ENCODE data around the gene DAAM1.

DAAM1 gene

DNA sequence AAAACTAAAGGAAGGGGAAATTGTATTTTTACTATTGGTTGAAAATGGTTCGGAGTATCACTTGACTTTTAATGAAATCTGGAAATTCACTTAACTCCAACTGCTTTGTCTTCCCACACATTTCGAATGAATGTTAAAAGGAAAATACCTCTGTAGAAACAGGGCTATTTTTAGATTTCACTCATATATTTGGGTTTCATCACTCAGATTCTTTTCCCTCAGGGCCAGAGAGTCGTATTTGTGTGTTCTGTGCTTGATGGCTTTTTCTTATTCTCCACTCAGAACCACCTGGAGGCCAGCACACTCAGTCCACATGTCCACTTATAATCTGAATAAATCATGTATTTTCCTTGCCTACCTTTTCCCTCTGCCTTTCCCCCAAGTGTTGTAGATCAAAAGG lies 40.0 kb downstream of the DAAM1 start:
- no peak for DNase-seq

- no peak for DNase-seq
Measured at GRCh38 chr14:59229653-59230406, 41.4 kb downstream of the DAAM1 start.

DNA sequence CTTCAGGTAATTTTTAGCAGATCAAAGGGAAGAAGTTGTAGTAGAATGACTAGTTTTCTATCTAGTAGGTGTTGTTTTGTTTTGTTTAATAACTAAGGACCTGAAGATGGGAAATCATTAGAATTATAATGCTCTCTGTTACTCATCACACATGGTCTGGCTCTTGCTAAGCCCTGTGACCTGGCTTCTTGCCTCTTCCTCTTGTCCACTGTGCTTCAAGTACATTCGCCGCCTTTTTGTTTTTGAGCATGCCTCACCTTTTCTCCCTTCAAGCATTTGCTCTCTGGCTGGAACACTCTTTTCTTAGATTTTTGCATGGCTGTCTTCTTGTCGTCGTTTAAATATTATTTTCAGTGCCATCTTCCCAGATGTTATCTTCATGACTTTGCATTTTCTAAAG lies 47.7 kb downstream of the DAAM1 start:
- no peak for DNase-seq

DNA sequence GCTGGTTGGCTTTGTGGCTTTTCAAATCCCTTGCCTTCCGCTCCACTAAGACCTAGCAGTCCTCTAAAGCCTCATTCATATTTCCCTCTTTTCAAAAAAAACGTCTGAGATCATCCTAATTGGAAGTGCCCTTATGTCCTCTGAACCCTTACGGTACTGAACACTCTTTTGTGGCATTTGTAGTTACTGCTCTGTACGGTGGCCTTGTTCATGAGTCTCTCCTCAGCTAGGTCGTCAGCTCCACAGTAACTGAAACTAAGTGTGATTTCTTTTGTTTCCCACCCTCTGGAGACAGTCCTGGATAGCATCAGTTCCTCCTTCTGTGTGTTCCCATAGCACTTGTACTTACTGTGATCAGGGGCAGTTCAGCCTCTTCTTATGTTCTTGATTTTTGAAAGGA lies 49.7 kb downstream of the DAAM1 start:
- DNase-seq, result no peak

- no peak for DNase-seq
Measured at GRCh38 chr14:59239022-59239421, 50.6 kb downstream of the DAAM1 start.

- no peak for DNase-seq
Measured at GRCh38 chr14:59240356-59240755, 51.9 kb downstream of the DAAM1 start.

GRCh38 chr14:59241121-59241520 lies 52.7 kb downstream of the DAAM1 start:
- no peak for DNase-seq

GRCh38 chr14:59243174-59243573 lies 54.7 kb downstream of the DAAM1 start:
- DNase-seq, result no peak

GRCh38 chr14:59244581-59244980 lies 56.1 kb downstream of the DAAM1 start:
- no peak for DNase-seq

DNA sequence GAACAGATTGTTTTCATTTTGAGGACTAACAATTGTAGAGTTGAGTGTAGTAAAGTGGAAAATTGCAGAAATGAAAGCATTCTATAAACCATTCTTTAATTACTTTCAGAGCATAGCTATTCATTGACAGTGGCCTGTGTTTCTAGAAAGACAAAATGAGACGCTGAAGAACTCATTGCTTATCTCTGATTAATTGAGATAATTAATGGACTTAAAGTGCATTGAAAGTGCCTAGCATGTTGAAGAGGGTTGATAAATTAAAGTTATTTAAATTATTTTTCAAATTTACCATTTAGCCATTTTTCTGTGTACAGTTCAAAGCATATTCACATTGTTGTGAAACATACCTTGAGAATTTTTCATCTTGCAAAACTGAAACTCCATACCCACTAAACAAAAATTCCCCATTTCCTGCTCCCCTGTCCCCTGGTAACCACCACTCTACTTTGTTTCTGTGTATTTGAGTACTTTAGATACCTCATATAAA lies 57.4 kb downstream of the DAAM1 start:
- DNase-seq, result no peak

DNA sequence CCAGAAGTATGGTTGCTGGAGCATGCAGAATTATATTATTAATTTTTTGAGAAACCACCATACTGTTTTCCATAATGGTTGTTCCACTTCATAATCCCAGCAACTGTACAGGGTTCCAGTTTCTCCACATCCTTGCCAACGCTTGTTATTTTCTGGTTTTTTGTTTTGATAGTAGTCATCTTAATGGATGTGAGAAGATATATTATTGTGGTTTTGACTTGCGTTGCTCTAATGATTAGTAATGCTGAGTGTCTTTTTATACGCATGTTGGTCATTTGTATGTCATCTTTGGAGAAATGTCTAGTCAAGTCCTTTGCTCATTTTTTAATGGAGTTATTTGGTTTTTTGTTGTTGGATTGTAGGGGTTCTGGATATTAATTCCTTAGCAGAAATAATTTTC lies 58.1 kb downstream of the DAAM1 start:
- no peak for DNase-seq

DNA sequence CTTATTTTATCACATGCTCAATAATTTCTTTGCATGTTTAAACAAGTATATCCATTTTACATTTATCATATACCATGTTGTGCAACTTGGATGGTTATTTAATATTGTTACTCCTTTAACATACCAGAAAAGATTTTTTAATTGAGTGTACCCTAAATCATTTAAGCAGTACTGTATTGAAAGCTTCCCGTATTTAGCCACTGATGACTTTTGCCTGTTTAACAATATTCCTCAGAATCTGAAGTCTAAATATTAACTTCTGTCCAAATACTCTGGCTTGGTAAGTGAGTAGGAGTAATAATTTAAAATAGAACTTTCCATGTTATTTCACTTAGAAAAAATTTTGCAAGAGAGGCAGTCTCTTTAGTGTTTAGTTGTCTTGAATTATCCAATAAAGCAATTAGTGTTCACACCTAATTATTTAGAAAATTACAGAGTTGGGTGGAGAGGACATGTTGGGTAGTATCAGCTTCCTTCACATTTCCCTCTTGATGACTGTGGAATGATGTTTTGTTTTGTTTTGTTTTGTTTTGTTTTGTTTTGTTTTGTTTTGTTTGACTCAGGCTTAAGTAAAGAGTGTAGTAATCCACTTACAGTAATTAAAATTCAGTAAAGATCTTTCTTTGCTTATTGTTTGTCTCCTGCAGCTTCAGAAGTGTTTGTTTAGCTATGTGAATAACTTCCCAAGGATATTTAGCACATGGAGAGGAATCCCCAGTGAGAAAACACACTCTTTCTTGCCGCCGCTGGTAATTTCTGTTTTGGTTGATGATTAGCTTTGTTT lies 59.5 kb downstream of the DAAM1 start:
- no peak for DNase-seq

DNA sequence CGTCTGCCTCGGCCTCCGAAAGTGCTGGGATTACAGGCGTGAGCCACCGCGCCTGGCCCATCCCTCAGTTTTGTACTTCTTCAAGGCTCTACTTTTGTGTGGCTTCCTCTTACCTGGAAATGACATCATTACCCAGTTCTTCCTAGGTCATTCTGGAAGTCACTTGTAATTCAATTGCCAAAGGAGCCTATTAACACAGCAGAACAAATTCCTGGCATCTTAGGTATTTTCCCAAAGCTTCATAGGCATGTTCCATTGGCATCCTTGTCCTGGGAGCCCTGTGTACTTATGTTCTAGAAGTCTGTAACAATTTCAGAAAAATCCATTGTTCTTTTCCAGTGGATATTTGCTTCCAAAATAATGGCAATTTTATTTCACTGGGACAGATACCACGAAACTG lies 60.6 kb downstream of the DAAM1 start:
- no peak for DNase-seq

DNA sequence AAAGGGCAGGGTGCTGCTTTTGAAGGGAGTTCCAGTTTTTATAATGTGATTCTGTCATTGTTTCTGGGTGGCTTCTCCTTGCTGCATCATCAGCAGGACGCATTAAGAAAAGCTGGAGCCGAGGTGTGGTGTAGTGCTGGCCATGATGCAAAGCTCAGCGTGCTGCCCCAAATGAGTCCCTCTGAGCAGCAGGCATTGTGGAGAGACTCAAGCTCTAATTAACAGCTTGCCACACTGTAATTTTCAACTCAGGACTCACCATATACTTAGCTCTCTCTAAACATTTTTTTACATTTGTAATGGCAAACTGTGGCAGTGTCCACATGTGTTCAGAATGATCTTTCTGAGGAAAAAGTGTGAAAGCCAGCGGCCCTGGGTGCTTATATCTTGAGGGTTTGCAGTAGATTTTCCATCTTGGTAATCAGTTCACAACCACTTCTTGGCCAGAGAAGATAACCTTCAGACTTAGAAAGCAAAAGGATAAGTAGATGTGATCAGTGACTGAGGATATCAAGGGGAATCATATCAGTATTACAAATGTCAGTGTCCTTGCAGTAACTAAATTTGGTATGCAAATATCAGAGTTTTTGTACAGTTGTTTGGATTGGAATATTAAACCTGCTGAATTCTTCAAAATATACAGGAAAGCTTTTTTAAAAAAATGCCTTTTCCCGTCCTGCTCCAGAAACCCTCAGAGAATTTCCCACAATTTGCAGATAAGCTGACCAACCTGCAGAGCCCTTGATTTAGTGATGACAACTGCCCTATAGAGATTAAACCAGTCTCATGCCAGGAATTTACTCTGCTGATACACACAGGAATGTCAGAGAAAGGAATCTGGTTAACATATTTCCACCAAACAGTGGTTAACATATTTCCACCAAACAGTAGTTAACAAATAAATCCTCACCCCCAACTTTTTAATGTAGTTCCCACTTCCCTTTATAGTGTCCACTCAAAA lies 63.6 kb downstream of the DAAM1 start:
- DNase-seq, result no peak

DNA sequence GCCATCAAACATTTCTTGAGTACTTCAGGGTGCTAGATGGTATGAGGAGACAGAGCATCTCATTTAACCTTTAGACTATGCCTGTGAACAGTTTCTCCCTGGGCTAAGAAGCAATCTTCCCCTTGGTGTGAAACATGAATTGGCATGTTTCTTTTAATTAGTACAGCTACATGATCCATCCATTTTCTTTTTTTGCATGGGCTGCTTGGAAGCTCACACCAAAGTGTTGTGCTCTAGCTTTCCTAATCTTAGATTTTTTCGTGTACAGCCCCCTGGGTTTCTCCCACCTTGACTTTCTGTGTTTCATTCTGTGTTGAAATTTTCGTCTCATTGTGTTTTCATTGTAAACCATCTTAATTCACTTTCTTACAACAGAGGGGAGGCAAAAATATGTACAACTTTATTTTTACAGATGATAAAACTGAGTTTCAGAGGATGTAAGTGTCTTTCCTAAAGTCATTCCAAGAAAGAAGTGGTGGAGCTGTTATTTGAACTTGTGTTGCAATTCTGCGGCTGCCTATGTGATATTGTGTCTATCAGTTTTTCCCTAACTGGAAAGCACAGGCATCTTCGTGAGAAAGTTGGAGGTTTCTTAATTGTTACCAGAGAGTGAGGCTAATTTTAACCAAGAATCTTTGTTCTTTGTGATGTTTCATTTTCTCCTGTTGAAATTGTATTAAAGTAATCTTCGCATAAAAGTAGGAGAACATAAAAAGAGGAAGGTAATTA lies 64.5 kb downstream of the DAAM1 start:
- DNase-seq, result no peak

DNA sequence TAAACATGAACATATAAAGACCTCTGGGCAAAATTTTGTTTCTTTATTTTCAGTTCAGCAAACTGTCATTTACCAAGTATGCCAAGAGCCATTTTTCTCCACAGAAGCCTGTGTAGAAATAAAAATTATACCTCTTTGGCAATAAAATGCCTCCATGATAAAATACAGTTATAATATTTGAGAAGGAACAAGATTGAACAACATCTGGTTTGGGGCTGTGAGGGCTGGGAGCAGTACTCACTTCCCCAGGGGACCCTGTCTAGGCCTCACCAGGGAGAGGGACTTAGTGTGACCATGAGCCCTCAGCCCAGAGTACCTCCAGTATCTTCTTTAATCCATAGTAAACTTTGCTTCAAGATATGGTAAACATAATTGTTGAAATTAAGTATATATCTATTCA lies 65.1 kb downstream of the DAAM1 start:
- DNase-seq, result no peak

DNA sequence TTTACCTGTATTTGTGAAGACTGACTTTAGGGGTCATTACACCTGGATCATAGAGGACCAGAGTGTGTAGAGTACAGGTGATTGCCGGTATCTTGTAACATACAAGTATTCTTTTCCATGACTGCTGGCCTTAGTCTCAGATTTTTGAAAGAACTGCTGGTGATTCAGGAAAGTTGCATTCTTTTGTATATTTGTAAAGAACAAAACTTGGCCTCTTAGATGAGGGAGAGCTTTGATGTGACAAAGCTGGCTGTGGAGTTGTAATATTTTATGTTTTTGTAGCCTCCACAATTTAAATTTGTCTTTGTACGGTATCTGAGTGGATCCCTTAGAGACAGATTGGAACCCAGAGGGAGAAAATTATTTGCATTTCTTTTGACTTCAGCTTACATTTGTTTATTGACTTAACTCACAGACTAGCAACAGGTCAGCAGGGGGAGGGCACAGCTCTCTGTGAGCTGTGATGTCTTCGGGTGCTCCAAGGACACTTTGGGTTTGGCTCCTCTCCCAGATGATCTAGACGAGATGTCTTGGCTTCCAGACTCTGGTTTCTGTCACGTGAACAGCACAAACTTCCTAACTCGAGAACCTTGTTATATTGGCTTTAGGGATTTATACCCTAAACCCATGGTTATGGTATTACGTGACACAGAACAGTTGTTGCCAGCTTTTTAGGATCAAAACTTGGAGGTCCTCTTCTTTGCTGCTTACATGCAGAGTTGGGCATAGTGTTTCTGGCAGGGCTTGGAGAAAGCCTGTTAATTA lies 65.9 kb downstream of the DAAM1 start:
- no peak for DNase-seq

- no peak for DNase-seq
Measured at GRCh38 chr14:59254911-59255545, 66.6 kb downstream of the DAAM1 start.

GRCh38 chr14:59256331-59256730 lies 67.9 kb downstream of the DAAM1 start:
- no peak for DNase-seq

DNA sequence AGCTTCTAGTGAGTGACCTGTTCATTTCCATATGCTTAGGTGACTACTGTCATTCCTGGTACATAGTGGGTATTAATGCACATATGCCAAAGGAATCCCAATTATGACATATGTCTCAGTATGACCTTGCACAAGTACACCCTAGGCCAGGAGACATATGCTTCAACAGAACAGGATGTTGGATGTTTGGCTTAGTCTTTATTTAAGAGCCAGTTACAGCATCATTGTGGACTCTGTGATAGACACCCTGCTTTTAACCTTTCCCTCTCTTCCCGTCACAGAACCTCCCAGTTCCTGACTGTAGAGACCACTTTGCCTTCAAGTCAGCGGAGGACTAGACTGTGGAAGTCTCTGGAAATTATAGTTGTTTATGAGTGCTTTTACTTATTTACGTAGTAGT lies 72.9 kb downstream of the DAAM1 start:
- DNase-seq, result no peak

All from stimulated activated CD4-positive, alpha-beta T cell treated with anti-CD3 and anti-CD28 coated beads, Interleukin-12 subunit alpha, Interleukin-12 subunit beta, amount 100 ng/mL, for 4 hours (primary cell).